GM12872 (cell line): ENCODE measurements around the gene TTLL5.

Experiments used
- TF ChIP-seq, protein P1 (sequence below): IDR thresholded peaks from 3 replicates; pipeline ENCODE4 v1.5.1; 2011; ENCODE audit warnings: low read depth, mild to moderate bottlenecking, low read length, moderate library complexity; ENCODE audit not compliant: insufficient read depth

TTLL5 gene

DNA sequence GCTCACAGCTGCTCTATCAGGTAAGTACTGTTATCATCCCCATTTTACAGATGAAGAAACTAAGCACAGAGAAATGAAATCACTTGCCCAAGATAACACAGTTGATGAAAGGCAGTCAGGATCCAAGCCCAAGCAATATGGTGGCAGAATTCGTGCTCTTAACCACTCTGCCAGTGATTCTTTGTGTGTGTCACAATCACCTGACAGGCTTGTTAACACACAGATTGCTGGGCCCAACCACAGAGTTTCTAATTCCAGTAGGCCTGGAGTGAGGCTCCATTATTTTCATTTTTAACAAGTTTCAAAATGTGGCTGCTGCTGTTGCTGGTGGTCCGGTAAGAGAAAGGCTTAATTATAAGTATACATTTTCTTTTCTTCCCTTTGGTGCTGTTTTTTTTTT lies 186.5 kb downstream of the TTLL5 start:
- TF ChIP-seq, protein P1, sequence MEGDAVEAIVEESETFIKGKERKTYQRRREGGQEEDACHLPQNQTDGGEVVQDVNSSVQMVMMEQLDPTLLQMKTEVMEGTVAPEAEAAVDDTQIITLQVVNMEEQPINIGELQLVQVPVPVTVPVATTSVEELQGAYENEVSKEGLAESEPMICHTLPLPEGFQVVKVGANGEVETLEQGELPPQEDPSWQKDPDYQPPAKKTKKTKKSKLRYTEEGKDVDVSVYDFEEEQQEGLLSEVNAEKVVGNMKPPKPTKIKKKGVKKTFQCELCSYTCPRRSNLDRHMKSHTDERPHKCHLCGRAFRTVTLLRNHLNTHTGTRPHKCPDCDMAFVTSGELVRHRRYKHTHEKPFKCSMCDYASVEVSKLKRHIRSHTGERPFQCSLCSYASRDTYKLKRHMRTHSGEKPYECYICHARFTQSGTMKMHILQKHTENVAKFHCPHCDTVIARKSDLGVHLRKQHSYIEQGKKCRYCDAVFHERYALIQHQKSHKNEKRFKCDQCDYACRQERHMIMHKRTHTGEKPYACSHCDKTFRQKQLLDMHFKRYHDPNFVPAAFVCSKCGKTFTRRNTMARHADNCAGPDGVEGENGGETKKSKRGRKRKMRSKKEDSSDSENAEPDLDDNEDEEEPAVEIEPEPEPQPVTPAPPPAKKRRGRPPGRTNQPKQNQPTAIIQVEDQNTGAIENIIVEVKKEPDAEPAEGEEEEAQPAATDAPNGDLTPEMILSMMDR: no peak

DNA sequence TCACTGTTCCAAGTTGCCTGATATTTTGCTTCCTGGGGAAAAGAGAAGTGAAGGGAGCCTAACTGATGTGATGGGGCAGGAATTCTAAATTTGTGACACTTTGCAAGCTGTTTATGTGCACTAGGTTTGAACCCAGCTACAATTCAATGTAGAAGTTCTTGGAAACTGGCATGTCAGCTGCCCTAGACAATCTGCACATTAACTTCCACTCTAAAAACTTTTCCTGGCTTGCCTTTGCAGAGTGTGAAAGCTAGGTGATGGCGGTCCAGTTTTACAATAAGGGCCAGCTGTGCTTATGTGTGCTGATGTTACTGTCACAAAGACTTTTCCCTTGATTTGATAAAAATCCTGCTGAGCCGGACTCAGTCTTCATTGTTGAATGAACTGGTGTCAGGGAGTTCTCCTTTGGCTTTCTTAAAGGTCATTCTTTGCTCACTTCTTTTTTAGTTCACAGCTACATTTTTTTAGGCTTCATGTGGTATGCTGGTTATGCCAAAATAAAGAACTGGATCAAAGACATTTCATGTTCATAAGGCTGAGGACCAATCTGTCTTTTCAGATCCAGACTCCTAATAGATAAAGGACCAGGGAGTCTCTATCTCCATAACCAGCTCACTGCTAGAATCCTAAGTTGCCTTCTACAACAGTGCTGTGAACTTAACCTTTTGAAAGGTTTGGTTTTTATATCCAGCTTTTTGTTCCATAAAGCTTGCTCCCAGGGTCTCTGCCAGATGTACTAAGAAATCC lies 187.3 kb downstream of the TTLL5 start:
- TF ChIP-seq, protein P1: no peak

DNA sequence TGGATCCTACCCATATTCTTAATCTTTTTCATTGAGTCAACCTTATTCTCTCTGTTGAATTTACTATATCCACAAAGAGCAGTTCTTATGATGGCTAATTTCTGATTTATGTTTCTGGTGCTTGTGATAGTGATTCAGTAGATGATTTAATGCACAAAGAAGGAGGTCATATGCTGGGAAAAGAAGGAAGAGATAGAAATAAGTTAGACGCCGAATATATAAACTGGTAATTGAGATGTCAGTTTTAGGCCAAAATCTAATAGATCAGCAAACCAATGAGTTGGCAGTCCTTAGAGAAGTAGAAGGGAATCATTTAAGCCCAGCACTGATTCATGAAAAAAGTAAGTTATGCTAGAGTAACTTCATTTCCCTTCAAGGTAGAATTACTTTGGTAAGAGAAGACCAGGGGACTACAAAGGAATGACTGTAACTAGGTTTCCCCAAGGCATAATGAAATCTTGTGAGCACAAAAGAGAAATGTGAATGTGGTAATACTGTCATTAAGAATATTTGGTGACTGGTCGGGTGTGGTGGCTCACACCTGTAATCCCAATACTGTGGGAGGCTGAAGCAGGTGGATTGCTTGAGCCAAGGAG lies 188.4 kb downstream of the TTLL5 start:
- TF ChIP-seq, protein P1: no peak

DNA sequence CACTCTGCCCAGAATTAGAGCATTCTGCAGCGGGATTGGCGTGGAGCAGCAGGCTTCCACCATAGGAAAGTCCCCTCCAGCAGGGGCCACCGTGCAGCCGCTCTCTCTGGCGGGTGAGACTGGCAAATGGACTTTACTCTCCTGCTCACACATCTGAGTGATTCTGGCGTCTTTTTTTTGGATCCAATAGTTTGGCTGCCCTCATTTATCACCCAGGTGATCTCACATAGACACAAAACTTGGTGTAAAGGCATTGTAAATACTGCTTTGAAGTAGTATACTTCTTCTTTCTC lies 190.5 kb downstream of the TTLL5 start:
- TF ChIP-seq, protein P1: no peak

DNA sequence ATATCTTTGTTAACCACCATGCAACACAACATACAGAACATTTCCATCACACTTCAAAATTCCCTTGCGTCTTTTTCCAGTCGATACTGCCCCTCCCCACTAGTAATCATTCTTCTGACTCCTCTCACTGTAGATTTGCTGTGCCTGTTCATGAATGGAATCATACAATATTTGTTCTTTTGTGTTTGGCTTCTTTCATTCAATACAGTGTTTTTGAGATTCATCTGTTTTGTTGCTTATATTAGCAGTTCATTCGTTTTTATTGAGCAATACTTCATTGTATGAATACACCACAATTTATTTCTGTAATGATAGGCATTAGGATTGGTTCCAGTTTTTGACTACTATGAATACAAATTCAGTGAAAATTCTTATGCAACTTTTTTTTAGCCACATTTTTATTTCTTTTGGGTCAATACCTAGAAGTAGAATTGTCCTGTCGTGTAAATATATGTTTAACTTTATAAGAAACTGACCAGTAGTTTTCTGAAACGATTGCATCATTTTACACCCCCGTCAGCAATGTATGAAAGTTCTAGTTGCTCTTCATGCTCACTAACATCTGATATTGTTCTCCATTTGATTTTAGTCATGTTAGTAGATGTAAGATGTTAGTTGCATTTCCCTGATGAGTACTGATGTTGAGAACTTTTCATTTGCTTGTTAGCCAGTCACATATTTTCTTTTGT lies 193.2 kb downstream of the TTLL5 start:
- TF ChIP-seq, protein P1: no peak

DNA sequence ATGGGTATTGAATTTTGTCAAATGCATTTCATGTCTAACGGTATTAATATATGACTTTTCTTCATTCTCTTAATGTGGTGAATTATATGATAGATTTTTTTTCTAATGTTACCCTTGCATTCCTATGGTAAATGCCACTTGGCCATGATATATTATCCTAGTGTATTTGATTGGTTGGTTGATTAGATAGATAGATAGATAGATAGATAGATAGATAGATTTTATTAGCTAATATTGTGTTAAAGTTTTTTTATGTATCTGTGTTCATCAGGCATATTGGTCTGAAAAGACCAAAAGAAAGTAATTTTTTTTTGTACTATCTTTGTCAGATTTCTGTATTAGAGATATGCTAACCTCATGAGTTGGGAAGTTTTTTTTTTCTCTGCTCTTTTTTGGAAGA lies 196.2 kb downstream of the TTLL5 start:
- TF ChIP-seq, protein P1: no peak

DNA sequence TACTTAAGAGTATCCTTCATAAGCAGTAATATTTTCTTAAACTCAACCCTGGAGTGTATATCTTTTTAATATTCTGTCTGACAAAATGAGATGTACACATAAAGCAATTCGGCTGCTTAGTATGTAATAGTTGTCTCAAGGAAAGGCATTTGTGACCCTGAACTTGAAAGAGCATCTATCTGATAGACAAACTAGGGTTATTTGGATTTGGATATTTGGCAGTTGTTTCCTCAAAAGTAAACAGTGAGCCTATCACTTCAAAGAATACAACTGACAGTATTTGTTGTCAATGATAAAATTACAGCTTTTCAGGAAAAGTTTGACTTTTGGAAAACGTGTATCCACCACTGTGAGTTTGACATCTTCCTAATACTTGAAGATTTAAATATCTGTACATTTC lies 197.3 kb downstream of the TTLL5 start:
- TF ChIP-seq, protein P1: no peak
